Transverse colon (tissue), 4 donors: Measurements from ENCODE around the gene SMIM10L2A.
A peak's percentile ranks its signal among the peaks of the same experiment; 100 is the strongest.

ENCODE experiments used
- EP300 ChIP-seq: sonication (generic); formaldehyde crosslinking; IDR thresholded peaks from one replicate; pipeline ENCODE4 v1.6.1; 2017; ENCODE audit warnings: antibody characterized with exemption, low read depth
- POLR2A ChIP-seq: fragments of 450-650 bp; IDR thresholded peaks from one replicate; pipeline ENCODE4 v1.6.1; 2016; ENCODE audit warnings: antibody characterized with exemption, mild to moderate bottlenecking, moderate library complexity
- POLR2AphosphoS5 ChIP-seq, 3 donors: sonication (generic); formaldehyde crosslinking; IDR thresholded peaks; one replicate each; pipeline ENCODE4 v1.6.1; 2016; ENCODE audit warnings: antibody characterized with exemption in 3 of 3
- TF ChIP-seq, protein P1 (sequence below), 5 experiments: fragments of 200-600 bp in 3 of 5; fragments of 450-650 bp in 2 of 5; sonication (generic) in 3 of 5; IDR thresholded peaks; 1 replicate in 2 of 5; 2 replicates in 3 of 5; pipeline ENCODE4 v1.5.1; 2016 to 2017; ENCODE audit warnings: antibody characterized with exemption in 5 of 5, inconsistent platforms in 3 of 5, mild to moderate bottlenecking in 2 of 5, moderate library complexity in 1 of 5

DNA sequence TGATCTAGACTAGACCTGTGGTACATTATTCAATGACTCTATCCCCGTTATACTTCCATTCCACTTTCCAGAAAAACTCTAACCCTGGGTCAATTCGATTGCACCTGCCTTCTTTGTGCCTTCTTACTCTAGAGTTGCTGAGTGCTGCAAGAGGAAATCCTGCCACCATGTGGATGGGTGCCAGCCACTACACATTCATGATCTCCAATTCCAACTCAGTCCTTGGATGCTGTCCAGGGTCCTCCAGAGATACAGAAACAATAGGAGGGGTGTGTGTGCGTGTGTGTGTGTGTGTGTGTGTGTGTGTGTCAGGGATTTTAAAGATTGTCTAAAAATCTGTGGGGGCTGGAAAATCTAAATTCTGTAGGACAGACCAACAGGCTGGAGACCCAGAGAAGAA lies 55.8 kb downstream of the SMIM10L2A start:
- TF ChIP-seq, protein P1, sequence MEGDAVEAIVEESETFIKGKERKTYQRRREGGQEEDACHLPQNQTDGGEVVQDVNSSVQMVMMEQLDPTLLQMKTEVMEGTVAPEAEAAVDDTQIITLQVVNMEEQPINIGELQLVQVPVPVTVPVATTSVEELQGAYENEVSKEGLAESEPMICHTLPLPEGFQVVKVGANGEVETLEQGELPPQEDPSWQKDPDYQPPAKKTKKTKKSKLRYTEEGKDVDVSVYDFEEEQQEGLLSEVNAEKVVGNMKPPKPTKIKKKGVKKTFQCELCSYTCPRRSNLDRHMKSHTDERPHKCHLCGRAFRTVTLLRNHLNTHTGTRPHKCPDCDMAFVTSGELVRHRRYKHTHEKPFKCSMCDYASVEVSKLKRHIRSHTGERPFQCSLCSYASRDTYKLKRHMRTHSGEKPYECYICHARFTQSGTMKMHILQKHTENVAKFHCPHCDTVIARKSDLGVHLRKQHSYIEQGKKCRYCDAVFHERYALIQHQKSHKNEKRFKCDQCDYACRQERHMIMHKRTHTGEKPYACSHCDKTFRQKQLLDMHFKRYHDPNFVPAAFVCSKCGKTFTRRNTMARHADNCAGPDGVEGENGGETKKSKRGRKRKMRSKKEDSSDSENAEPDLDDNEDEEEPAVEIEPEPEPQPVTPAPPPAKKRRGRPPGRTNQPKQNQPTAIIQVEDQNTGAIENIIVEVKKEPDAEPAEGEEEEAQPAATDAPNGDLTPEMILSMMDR (IDR thresholded peaks at IDR 0.05) = peak; percentile 11 to 33 (median 20)
- TF ChIP-seq POLR2A (no peak), POLR2AphosphoS5 (IDR thresholded peaks at IDR 0.05) (no peak), EP300 (no peak)
